HepG2 (cell line): ENCODE data around the gene LRRN2.

ENCODE experiments used
- AFF4 ChIP-seq: sonication (generic); formaldehyde crosslinking; IDR thresholded peaks from 2 replicates; pipeline ENCODE4 v1.4.0; 2020; ENCODE audit warnings: missing genetic modification reagents
- FOXJ3 ChIP-seq: sonication (generic); formaldehyde crosslinking; IDR thresholded peaks from 2 replicates; pipeline ENCODE4 v1.4.0; 2020; ENCODE audit warnings: missing genetic modification reagents, mild to moderate bottlenecking, borderline replicate concordance
- REST ChIP-seq, 2 experiments: IDR thresholded peaks; 2 replicates each; pipeline ENCODE4 v1.6.1; 2011 to 2012; ENCODE audit warnings: low read length in 2 of 2, borderline replicate concordance in 1 of 2, low read depth in 1 of 2, mild to moderate bottlenecking in 1 of 2, moderate library complexity in 1 of 2
- ZBTB44 ChIP-seq: sonication (generic); formaldehyde crosslinking; IDR thresholded peaks from 2 replicates; pipeline ENCODE4 v1.4.0; 2020; ENCODE audit warnings: missing genetic modification reagents
- ZNF274 ChIP-seq: sonication (generic); formaldehyde crosslinking; IDR thresholded peaks from 2 replicates; pipeline ENCODE4 v1.5.1; 2020; ENCODE audit warnings: mild to moderate bottlenecking, missing genetic modification reagents
- ZNF790 ChIP-seq: sonication (generic); formaldehyde crosslinking; IDR thresholded peaks from 2 replicates; pipeline ENCODE4 v1.8.0; 2022; ENCODE audit warnings: missing genetic modification reagents, mild to moderate bottlenecking, borderline replicate concordance

- TF ChIP-seq ZNF274 = no peak
- no peak for TF ChIP-seq ZBTB44 (CRISPR knock-in tag)
- no peak for TF ChIP-seq REST (IDR thresholded peaks at IDR 0.05; ENCODE audit: borderline replicate concordance in 1 of 2, low read depth in 1 of 2, low read length in 2 of 2)
- no peak for TF ChIP-seq ZNF790
- TF ChIP-seq FOXJ3 (CRISPR knock-in tag) = no peak
- no peak for TF ChIP-seq AFF4 (CRISPR knock-in tag)
Observed at GRCh38 chr1:204613636-204614035, 71.9 kb downstream of the LRRN2 start.
